GM18858 (cell line): Measurements from ENCODE around the gene HS3ST4.
"Not testable (repeated sequence)": the region's sequence is repeated elsewhere in the genome, so short reads cannot be mapped to it uniquely, and the experiment has no call there.

Source experiments
- ATAC-seq: cut with Tn5 transposase; IDR thresholded peaks from one replicate; pipeline ENCODE4 v1.9.1; 2021; ENCODE audit not compliant: unreplicated experiment

HS3ST4 gene

GRCh38 chr16:25730396-25730795 lies 38.6 kb downstream of the HS3ST4 start:
- ATAC-seq = no peak

GRCh38 chr16:25734430-25735385 lies 42.9 kb downstream of the HS3ST4 start:
- ATAC-seq = no peak

DNA sequence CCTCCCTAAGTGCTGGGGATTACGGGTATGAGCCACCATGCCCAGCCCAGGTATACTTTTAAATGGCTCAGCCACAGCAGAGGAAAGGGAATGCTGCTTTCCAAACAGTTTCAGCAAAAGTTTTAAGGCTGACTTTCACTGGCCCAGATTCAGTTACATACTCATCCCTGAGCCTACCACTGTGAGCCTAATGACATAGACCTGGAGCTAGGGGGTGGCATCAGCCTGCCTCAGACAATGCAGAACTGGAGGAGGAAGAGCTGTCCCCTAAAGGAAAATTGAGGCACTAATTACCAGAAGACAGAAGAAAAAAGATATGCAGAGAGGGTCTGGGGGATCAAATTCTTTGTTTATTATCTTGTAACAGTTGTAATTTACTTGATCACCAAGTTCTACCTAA lies 43.9 kb downstream of the HS3ST4 start:
- no peak for ATAC-seq

GRCh38 chr16:25747160-25747758 lies 55.5 kb downstream of the HS3ST4 start:
- no peak for ATAC-seq

- ATAC-seq = no peak
These were observed 56.4 kb downstream of the HS3ST4 start for GRCh38 chr16:25748092-25748654.

GRCh38 chr16:25750488-25751216 lies 58.9 kb downstream of the HS3ST4 start:
- ATAC-seq = no peak

DNA sequence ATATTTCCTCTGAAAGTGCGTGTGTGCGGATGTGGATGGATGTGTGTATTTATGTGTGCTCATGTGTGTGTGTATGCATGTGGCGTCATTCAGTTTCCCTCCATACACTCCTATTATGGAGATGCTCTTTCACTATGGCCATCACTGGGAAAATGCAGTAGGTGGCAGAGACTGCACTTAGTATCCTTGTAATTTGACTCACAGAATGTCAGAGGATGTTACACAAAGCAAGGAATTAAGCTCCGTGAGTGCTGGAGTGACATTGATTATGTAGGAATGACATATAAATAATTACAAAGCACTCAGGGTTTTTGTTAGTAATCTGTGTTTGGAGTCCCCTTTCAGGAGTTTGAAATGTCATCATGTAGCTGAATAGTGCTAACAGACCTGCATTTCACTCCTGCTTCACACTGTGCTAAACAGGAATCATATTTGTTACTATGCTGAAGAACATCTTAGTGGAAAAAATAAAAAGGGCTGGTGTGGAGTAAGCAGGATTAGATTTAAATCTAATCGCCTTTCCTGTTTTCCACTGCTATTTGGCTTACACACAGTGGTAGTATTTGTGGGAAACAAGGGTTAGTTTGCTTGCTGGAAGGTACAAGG lies 59.6 kb downstream of the HS3ST4 start:
- ATAC-seq = no peak

GRCh38 chr16:25764466-25764865 lies 72.7 kb downstream of the HS3ST4 start:
- no peak for ATAC-seq

DNA sequence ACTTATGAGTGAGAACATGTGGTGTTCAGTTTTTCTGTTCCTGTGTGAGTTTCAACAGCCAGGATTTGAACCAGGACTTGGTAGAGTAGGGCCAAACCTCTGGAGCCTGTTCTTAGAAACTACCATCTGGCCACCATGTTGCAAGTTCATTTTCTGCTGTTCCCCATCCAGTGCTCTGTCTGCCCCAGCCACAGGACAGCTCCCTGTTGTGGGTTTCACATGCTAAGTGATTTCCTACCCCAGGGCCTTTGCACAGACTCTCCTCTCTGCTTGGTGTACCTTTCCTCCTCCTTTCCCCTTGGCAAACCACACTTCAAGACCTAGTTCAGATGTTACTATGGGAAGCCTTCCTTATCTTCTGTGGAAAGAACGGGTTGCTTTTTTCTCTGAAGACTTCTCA lies 79.5 kb downstream of the HS3ST4 start:
- ATAC-seq = no peak

DNA sequence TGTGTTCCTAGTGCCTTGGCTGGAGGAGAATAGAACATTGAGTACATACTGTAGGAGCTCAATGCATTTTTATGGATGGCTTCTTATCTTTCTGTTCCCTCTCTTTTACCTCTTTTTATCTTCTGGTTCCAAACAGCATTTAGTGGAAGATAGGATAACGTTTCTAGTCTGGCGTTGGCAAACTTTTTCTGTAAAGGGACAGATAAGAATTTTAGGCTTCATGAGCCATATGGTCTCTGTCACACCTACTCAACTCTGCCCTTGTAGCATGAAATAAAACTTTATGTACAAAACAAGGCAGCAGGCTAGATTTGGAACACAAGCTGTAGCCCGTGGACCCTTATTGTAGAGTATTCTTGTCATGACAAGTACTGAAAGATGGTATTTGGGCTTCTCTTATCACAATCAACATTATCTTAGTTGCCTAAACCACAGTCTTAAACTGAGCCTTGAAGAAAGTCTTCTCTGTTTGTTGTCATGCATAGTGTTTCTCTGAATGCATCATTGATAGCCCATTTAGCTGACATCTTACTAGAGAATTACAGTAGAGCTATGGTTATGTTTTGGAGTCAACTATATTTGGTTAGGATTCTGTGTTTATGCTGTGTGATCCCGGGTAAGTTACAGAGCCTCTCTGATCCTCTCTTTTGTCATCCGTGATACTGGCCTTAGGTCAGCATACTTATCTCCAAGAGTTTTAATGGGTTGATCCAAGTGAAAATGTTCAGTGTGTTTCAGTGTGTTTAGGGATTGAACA lies 80.2 kb downstream of the HS3ST4 start:
- ATAC-seq = no peak

DNA sequence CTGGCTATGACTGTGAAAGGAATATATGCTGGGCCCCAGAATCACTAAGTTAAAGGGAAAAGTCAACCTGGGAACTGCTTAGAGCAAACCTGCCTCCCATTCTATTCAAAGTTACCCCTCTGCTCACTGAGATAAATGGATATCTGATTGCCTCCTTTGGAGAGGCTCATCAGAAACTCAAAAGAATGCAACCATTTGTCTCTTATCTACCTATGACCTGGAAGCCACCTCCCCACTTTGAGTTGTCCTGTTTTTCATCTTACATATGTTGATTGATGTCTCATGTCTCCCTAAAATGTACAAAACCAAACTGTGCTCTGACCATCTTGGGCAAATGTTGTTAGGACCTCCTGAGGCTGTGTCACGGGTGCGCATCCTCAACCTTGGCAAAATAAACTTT lies 84.5 kb downstream of the HS3ST4 start:
- not testable (repeated sequence) for ATAC-seq

GRCh38 chr16:25783226-25783625 lies 91.5 kb downstream of the HS3ST4 start:
- no peak for ATAC-seq

DNA sequence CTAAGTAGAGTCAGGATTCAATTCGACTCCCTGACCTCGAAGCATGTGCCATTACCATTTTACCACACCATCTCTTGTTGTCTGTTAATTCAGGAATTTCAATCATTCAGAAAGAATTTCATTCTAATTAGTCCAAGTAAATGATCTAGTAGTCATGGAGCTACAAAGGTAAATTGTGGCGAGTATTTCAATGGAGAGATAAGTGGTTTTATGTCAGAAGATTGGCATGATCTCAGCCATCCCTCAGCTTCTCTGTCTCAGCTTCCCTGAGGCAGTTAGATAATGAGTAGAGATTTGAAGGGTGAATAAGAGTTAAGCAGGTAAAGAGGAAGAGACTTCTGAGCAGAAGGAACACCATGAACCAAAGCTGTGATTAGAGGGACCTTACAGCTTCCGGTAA lies 93.6 kb downstream of the HS3ST4 start:
- no peak for ATAC-seq

- ATAC-seq = no peak
These were observed 95.0 kb downstream of the HS3ST4 start for GRCh38 chr16:25786748-25787147.

DNA sequence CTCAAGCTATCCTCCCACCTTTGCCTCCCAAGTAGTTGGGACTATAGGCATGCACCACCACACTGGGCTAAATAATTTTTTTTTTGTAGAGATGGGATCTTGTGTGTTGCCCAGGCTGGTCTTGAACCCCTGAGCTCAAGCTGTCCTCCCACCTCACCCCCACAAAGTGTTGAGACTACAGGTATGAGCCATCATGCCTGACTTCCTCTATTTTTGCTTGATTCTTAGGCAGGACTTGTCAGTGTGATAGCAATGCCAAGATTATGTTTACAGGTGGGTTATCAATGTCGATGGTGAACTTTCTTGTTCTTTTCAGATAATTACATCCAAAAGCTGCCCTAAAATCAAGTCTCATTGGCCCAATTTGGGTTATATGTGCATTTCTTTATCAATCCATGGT lies 96.9 kb downstream of the HS3ST4 start:
- no peak for ATAC-seq

- ATAC-seq = no peak
These were observed 104.5 kb downstream of the HS3ST4 start for GRCh38 chr16:25796239-25796638.

DNA sequence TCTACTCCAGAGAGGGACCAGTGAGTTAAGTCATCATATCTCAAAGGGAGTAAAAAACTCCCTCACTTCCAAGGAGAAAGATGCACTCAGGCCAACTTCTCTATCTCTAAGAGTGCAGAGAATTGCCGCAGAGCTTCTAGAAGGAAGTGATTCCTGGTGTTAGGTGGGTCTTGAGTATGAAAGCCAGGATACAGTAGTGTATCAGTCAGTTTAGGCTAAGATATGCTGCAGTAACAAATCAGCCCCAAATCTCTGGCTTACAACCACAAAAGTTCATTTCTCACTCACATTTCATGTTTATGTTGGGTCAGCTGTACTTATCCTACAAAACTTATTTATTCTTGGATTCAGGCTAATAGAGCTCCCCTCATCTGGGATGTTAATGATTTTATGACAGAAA lies 106.3 kb downstream of the HS3ST4 start:
- no peak for ATAC-seq

DNA sequence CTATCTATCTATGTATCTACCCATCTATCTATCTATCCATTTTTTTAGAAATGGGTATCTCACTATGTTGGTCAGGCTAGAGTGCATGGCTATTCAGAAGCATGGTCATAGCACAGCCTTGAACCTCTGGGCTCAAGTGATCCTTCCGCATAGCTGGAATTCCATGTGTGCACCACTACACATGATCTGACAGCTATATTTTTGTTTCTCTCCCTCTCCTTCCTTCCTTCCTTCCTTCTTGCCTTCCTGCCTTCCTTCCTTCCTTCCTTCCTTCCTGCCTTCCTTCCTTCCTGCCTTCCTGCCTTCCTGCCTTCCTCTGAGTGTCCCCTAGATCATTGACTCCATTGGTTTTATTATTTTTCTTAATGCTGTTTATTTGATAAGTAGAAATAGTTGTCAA lies 108.1 kb downstream of the HS3ST4 start:
- ATAC-seq = no peak

DNA sequence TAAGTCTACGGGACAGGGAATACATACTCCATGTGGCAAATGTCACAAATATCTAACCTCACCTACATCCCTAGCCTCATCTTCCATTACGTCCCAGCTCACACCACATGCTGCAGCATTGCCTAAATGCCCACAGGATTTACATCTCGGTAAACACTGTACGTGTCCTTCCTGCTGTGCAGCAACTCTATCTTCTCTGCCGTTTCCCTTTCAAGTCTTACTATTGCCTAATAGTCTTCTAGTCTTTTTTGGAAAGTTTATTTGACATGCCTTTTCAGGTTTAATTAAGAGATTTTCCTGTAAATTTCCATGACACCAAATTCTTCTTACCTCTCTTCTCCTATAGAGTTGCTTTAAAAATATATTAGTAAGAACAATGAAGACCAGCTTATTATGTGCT lies 120.5 kb downstream of the HS3ST4 start:
- no peak for ATAC-seq

GRCh38 chr16:25817295-25817694 lies 125.5 kb downstream of the HS3ST4 start:
- ATAC-seq = no peak
